Adrenal gland (tissue), 5 donors: ENCODE data around the gene INPP5A.
"Not testable (repeated sequence)": the region's sequence is repeated elsewhere in the genome, so short reads cannot be mapped to it uniquely, and the experiment has no call there.

Experiments
- CTCF ChIP-seq, 6 experiments: fragments of 450-650 bp in 4 of 6; fragments of 200-600 bp in 2 of 6; sonication (generic) in 1 of 6; IDR thresholded peaks; 1 replicate in 5 of 6; 2 replicates in 1 of 6; pipeline versions ENCODE4 v1.5.1 to v1.8.0; 2016 to 2021; ENCODE audit warnings: antibody characterized with exemption in 6 of 6, mild to moderate bottlenecking in 2 of 6, moderate library complexity in 1 of 6
- POLR2A ChIP-seq, 2 donors: fragments of 450-650 bp; IDR thresholded peaks; one replicate each; pipeline ENCODE4 v1.6.1; 2017; ENCODE audit warnings: antibody characterized with exemption in 2 of 2, mild to moderate bottlenecking in 2 of 2, moderate library complexity in 1 of 2
- donor health status: DM: no; HTN: no; CAD: no.

GRCh38 chr10:132704815-132705064 lies 167.2 kb downstream of the INPP5A start:
- TF ChIP-seq POLR2A, CTCF (IDR thresholded peaks at IDR 0.05): not testable (repeated sequence)
